Epithelial cell of proximal tubule (primary cell): ENCODE measurements around the gene ARMC2. TPM values are rescaled to one million over a fixed set of nuclear protein-coding genes. Genes with fewer than 3 reads are reported as not detected.
A peak's percentile ranks its signal among the peaks of the same experiment; 100 is the strongest.

Experiments used
- DNase-seq: peaks from one replicate; pipeline ENCODE4 v3.0.0-alpha.2; 2011; ENCODE audit warnings: low read depth
- H3K4me3 ChIP-seq: 2 replicates; pipeline ENCODE4 v1.5.1; 2011; ENCODE audit warnings: low read depth, mild to moderate bottlenecking, low read length
- CTCF ChIP-seq: conservative IDR thresholded peaks from 2 replicates; pipeline ENCODE4 v1.5.1; 2012; ENCODE audit warnings: low read depth, mild to moderate bottlenecking, low read length
- total RNA-seq: library from RNA; depleted of rRNA; stranded (reverse); fragments of >200 nt; gene quantifications from 2 replicates; pipeline ENCODE4 v1.2.3, GENCODE V29; 2015

ARMC2 gene
- total RNA-seq, 1 donor from 2014 or later, result 1.7 TPM

- H3K4me3 ChIP-seq, result no peak overlapping the region
- DNase-seq, result no peak
Measured at GRCh38 chr6:108832738-108833137, 15.5 kb upstream of the ARMC2 start.

GRCh38 chr6:108835218-108835850 lies 12.9 kb upstream of the ARMC2 start:
- TF ChIP-seq CTCF, result peak; percentile 87
- no peak for DNase-seq
- H3K4me3 ChIP-seq, result no peak overlapping the region

More at GRCh38 chr6:108832738-108833137, 15.5 kb upstream of the ARMC2 start:
- no peak for TF ChIP-seq CTCF

GRCh38 chr6:108836061-108836460 lies 12.2 kb upstream of the ARMC2 start:
- no peak for TF ChIP-seq CTCF
- DNase-seq, result no peak

GRCh38 chr6:108837236-108837971 lies 10.8 kb upstream of the ARMC2 start:
- TF ChIP-seq CTCF, result no peak
- H3K4me3 ChIP-seq, result no peak overlapping the region
- no peak for DNase-seq

More at GRCh38 chr6:108836061-108836460, 12.2 kb upstream of the ARMC2 start:
- no peak overlapping the region for H3K4me3 ChIP-seq

- no peak overlapping the region for H3K4me3 ChIP-seq
- DNase-seq, result no peak
Measured at GRCh38 chr6:108838101-108838717, 10.0 kb upstream of the ARMC2 start.

GRCh38 chr6:108839083-108839642 lies 9.1 kb upstream of the ARMC2 start:
- no peak for TF ChIP-seq CTCF
- no peak overlapping the region for H3K4me3 ChIP-seq
- no peak for DNase-seq

More at GRCh38 chr6:108838101-108838717, 10.0 kb upstream of the ARMC2 start:
- TF ChIP-seq CTCF, result peak; percentile 65
